Lower lobe of right lung (tissue), 2 donors: ENCODE data around the gene STX10. TPM values are rescaled to one million over a fixed set of nuclear protein-coding genes. Genes with fewer than 3 reads are reported as not detected.

Source experiments
- ATAC-seq, 2 donors: fragments of 200-7000 bp; cut with Tn5 transposase; one replicate each; pipeline ENCODE4 v1.9.1; 2020 to 2022; ENCODE audit warnings: mild to moderate bottlenecking in 2 of 2, moderate library complexity in 2 of 2
- DNase-seq: peaks from one replicate; pipeline ENCODE4 v3.0.0-alpha.2; 2020
- H3K27ac ChIP-seq: fragments of 200-600 bp; one replicate; pipeline ENCODE4 v1.8.0; 2022
- H3K27me3 ChIP-seq: fragments of 200-600 bp; one replicate; pipeline ENCODE4 v1.8.0; 2022; ENCODE audit warnings: low read depth
- H3K36me3 ChIP-seq: fragments of 200-600 bp; one replicate; pipeline ENCODE4 v1.8.0; 2022; ENCODE audit warnings: mild to moderate bottlenecking
- H3K4me1 ChIP-seq: fragments of 200-600 bp; one replicate; pipeline ENCODE4 v1.8.0; 2022
- H3K4me3 ChIP-seq: fragments of 200-600 bp; one replicate; pipeline ENCODE4 v1.8.0; 2022; ENCODE audit warnings: mild to moderate bottlenecking
- H3K9me3 ChIP-seq: fragments of 200-600 bp; one replicate; pipeline ENCODE4 v1.8.0; 2022
- CTCF ChIP-seq: fragments of 200-600 bp; IDR thresholded peaks from one replicate; pipeline ENCODE4 v1.8.0; 2022; ENCODE audit warnings: antibody characterized with exemption, mild to moderate bottlenecking
- intact Hi-C: fragments of 100-400 bp; cut with DNase I; formaldehyde crosslinking; loops from one replicate; pipeline ENCODE4 v1.11.0; 2022
- long read RNA-seq: library from polyadenylated mRNA; unstranded; transcript quantifications from one replicate; pipeline ENCODE4 v2.0.0, GENCODE V29; 2021
- total RNA-seq: library from RNA; stranded (reverse); fragmentation: NEBNext Ultra II Directional; extraction: Animal tissue kit (Norgen Biotek cat#: 25700); gene quantifications from one replicate; pipeline ENCODE4 v1.2.1, GENCODE V29; 2021
- donor health status: DM: no; HTN: yes; CAD: no; lungs with severe emphysema.

The STX10 gene
- total RNA-seq, result 82.7 TPM
- long read RNA-seq, transcript STX10-204 (8 exons, 1,136 nt), result major isoform, 78 of 141 reads
- long read RNA-seq, partial matches to known transcripts, result 44 of 141 reads
- long read RNA-seq, other reads (novel, unspliced or antisense), result 12 of 141 reads

- Histone ChIP-seq H3K4me1 (peaks cover 17% of the 10 kb centered on the region), H3K27me3 (no peaks in the 10 kb centered on the region), H3K36me3 (peaks cover 4% of the 10 kb centered on the region), H3K9me3 (no peaks in the 10 kb centered on the region), H3K4me3 (peak within 1 kb of the TSS; percentile 97), H3K27ac (peak within 1 kb of the TSS; percentile 100)
- ATAC-seq, result peak; percentile 72 to 80
- intact Hi-C loops, result no loop called here
- peak; percentile 96 for DNase-seq
- peak; percentile 59 for TF ChIP-seq CTCF
Measured at GRCh38 chr19:13150187-13150930, at the start of gene STX10, which contains the start of gene IER2. STX10 (minus strand) TSS chr19:13150375; CDS start chr19:13150173, 202 bp downstream. IER2 (plus strand) TSS chr19:13150411; CDS start chr19:13153187, 2,776 bp downstream.

- Histone ChIP-seq H3K4me3 (no peak overlapping the region), H3K27ac (no peak overlapping the region), H3K4me1 (peaks cover 22% of the 10 kb centered on the region), H3K27me3 (no peaks in the 10 kb centered on the region), H3K9me3 (no peaks in the 10 kb centered on the region), H3K36me3 (no peaks in the 10 kb centered on the region)
- ATAC-seq (no peak), DNase-seq (no peak)
- intact Hi-C loops, result no loop called here
- TF ChIP-seq CTCF, result no peak
Measured at GRCh38 chr19:13198634-13199033, 48.5 kb upstream of the STX10 start.

GRCh38 chr19:13195678-13196077 lies 45.5 kb upstream of the STX10 start:
- Histone ChIP-seq H3K36me3 (no peaks in the 10 kb centered on the region), H3K27ac (no peak overlapping the region), H3K4me3 (no peak overlapping the region), H3K9me3 (no peaks in the 10 kb centered on the region), H3K27me3 (no peaks in the 10 kb centered on the region), H3K4me1 (peaks cover 23% of the 10 kb centered on the region)
- ATAC-seq (peak; percentile 50 to 62), DNase-seq (peak; percentile 57)
- intact Hi-C loops, result no loop called here
- TF ChIP-seq CTCF, result peak; percentile 27

- TF ChIP-seq CTCF, result no peak
- H3K4me1 ChIP-seq, result peaks cover 23% of the 10 kb centered on the region
- H3K4me3 ChIP-seq, result no peak overlapping the region
- no peaks in the 10 kb centered on the region for H3K36me3 ChIP-seq
- H3K27ac ChIP-seq, result no peak overlapping the region
- intact Hi-C loops, result no loop called here
- H3K27me3 ChIP-seq, result no peaks in the 10 kb centered on the region
- no peaks in the 10 kb centered on the region for H3K9me3 ChIP-seq
- ATAC-seq (no peak), DNase-seq (no peak)
Measured at GRCh38 chr19:13190781-13191540, 40.8 kb upstream of the STX10 start.

GRCh38 chr19:13189600-13189999 lies 39.4 kb upstream of the STX10 start:
- H3K4me1 ChIP-seq, result peaks cover 11% of the 10 kb centered on the region
- ATAC-seq (no peak), DNase-seq (no peak)
- no peaks in the 10 kb centered on the region for H3K27me3 ChIP-seq
- H3K27ac ChIP-seq, result no peak overlapping the region
- intact Hi-C loops, result no loop called here
- H3K4me3 ChIP-seq, result no peak overlapping the region
- H3K36me3 ChIP-seq, result no peaks in the 10 kb centered on the region
- TF ChIP-seq CTCF, result no peak
- H3K9me3 ChIP-seq, result no peaks in the 10 kb centered on the region
